AG09319 (cell line): ENCODE data around the gene NUMB.

ENCODE experiments used
- DNase-seq: peaks from one replicate; pipeline ENCODE4 v3.0.0-alpha.2; 2010; ENCODE audit warnings: low read depth; ENCODE audit errors: extremely low read depth
- TF ChIP-seq, protein P1 (sequence below): IDR thresholded peaks from 2 replicates; pipeline ENCODE4 v1.5.1; 2011; ENCODE audit warnings: low read depth, mild to moderate bottlenecking, inconsistent platforms, low read length, moderate library complexity

NUMB gene

GRCh38 chr14:73273799-73274198 lies 184.5 kb downstream of the NUMB start:
- no peak for DNase-seq

GRCh38 chr14:73272393-73272792 lies 186.0 kb downstream of the NUMB start:
- TF ChIP-seq, protein P1, sequence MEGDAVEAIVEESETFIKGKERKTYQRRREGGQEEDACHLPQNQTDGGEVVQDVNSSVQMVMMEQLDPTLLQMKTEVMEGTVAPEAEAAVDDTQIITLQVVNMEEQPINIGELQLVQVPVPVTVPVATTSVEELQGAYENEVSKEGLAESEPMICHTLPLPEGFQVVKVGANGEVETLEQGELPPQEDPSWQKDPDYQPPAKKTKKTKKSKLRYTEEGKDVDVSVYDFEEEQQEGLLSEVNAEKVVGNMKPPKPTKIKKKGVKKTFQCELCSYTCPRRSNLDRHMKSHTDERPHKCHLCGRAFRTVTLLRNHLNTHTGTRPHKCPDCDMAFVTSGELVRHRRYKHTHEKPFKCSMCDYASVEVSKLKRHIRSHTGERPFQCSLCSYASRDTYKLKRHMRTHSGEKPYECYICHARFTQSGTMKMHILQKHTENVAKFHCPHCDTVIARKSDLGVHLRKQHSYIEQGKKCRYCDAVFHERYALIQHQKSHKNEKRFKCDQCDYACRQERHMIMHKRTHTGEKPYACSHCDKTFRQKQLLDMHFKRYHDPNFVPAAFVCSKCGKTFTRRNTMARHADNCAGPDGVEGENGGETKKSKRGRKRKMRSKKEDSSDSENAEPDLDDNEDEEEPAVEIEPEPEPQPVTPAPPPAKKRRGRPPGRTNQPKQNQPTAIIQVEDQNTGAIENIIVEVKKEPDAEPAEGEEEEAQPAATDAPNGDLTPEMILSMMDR: no peak
- no peak for DNase-seq

More at GRCh38 chr14:73273799-73274198, 184.5 kb downstream of the NUMB start:
- TF ChIP-seq, protein P1: no peak

- TF ChIP-seq, protein P1: no peak
- no peak for DNase-seq
Observed at GRCh38 chr14:73269729-73270531, 188.4 kb downstream of the NUMB start.

- TF ChIP-seq, protein P1: no peak
- DNase-seq: no peak
Observed at GRCh38 chr14:73267474-73267873, 190.9 kb downstream of the NUMB start.

- DNase-seq: no peak
- TF ChIP-seq, protein P1: no peak
Observed at GRCh38 chr14:73266317-73266716, 192.0 kb downstream of the NUMB start.

GRCh38 chr14:73265721-73266046 lies 192.7 kb downstream of the NUMB start:
- TF ChIP-seq, protein P1: no peak
- DNase-seq: no peak

DNA sequence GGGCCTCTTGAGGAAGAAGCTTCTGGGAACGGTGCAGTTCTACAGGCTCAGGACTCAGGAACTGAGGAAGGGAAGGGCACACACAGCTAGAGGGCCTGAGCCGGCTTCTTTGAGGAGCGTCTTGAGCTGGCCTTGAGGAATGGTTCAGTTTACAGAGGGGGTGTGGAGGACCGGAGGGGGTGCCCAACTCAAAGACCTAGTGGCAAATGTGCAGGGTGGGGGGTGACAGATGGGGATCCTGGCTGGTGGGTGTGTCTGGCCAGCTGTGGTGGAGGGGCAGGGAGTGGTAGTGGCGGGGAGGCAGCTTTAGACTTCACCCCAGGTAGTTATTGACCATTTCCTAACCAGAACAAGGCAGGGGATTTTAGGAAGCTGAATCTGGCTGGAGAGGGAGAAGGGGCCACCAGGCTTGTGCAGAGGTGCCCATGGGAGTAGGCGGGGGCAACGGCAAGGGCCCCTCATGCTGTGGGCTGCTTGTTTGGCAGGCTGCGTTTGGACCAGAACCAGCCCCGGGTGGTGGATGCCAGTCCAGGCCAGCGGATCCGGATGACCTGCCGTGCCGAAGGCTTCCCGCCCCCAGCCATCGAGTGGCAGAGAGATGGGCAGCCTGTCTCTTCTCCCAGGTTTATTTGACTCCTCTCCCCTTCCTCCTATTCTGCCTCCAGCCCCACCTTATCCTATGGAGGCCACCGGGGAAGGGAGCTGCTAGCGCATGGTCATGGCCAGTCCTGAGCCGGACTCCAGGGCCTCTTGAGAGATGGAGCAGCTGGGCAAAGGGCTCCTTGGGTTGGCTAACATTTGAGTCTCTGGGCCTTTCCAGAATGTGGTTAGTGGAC lies 193.2 kb downstream of the NUMB start:
- DNase-seq: no peak
- TF ChIP-seq, protein P1: no peak
